Measurements from ENCODE around the gene IFNK. TPM values are rescaled to one million over a fixed set of nuclear protein-coding genes. Genes with fewer than 3 reads are reported as not detected.

Gene IFNK
- total RNA-seq, 2 experiments from 2014 or later: not detected

DNA sequence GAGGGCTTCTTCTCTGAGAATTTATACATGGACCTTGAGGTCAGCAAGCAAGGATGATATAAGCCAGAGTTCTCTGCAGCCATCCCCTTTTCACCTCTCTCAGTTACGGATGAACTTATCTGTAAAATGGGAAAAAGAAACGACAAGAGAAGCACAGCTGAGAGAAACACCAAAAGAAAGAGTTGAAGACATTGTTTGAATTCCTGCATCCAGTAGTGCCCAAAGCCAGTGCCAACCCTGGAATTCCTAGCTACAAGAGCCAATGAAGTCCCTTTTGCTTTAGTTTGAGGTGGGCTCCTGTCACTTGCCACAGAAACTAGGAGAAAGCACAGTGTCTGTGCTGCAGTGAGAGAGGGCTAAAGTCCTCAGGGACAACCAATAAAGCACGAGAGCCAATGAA is 12.1 kb downstream of the IFNK start:
- DNase-seq (no peak), ATAC-seq (no peak)
- H3K9me3 Mint-ChIP-seq (ENCODE audit: low read depth): no peaks in the 10 kb centered on the region
- no peak overlapping the region for H3K27ac Mint-ChIP-seq
- no peaks in the 10 kb centered on the region for H3K36me3 Mint-ChIP-seq
- H3K27me3 Mint-ChIP-seq: peaks cover 1% of the 10 kb centered on the region
- H3K4me1 Mint-ChIP-seq: no peaks in the 10 kb centered on the region
- H3K4me3 Mint-ChIP-seq: no peak overlapping the region
- CTCF ChIA-PET: interaction anchor here (8.6 kb wide), 1 partner anchor 202 kb away, joined by 92 read pairs; no protein-coding TSS in a partner anchor

DNA sequence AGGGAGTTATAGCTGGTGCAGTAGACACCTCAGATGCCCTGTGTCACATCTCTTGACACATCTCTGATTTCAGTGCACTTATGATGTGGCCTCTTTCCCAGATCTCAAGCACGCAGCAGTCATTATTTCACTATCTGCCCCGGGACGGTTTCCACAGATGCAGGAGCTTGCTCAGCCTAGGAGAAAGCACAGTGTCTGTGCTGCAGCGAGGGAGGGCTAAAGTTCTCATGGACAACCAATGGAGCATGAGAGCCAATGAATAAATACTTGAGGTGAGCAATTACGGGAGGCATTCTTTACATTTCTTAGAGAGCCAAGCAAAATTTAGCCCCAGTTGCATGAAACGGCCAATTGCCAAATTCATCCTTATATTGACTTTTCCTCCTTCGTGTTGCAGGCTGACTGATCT is 12.9 kb downstream of the IFNK start:
- H3K9me3 Mint-ChIP-seq (ENCODE audit: low read depth): no peaks in the 10 kb centered on the region
- no peak overlapping the region for H3K4me3 Mint-ChIP-seq
- H3K27ac Mint-ChIP-seq: no peak overlapping the region
- no peaks in the 10 kb centered on the region for H3K4me1 Mint-ChIP-seq
- ATAC-seq (no peak), DNase-seq (no peak)
- CTCF ChIA-PET: interaction anchor here (1.1 to 8.6 kb wide), 2 partner anchors 196 to 203 kb away, joined by 3 to 92 read pairs; no protein-coding TSS in a partner anchor
- no peaks in the 10 kb centered on the region for H3K27me3 Mint-ChIP-seq
- H3K36me3 Mint-ChIP-seq: no peaks in the 10 kb centered on the region

DNA sequence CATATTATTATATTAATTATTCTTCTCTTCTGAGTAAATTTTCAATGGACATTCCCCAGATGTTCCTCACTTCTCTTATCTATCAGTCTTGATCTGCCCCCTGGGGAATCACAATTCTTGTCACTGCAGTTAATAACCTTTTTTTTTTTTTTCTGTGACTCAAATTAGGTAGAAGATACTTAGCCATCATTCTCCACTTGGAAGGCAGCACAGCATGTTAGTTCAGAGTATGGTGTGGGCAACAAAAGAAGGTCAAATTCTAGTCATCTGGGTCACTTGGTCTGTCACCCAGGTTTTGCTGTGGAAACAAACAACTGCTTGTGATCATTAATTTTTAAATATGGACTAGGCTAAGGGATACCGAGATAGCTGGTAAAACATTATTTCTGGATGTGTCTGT is 13.7 kb downstream of the IFNK start:
- Mint-ChIP-seq H3K9me3 (ENCODE audit: low read depth) (no peaks in the 10 kb centered on the region), H3K4me1 (no peaks in the 10 kb centered on the region), H3K27ac (no peak overlapping the region), H3K27me3 (no peaks in the 10 kb centered on the region), H3K36me3 (no peaks in the 10 kb centered on the region), H3K4me3 (no peak overlapping the region)
- CTCF ChIA-PET: interaction anchor here (1.1 to 2.7 kb wide), 2 partner anchors 8 to 196 kb away, joined by 3 to 12 read pairs; partner anchors contain the start of gene MOB3B
- ATAC-seq (no peak), DNase-seq (no peak)

DNA sequence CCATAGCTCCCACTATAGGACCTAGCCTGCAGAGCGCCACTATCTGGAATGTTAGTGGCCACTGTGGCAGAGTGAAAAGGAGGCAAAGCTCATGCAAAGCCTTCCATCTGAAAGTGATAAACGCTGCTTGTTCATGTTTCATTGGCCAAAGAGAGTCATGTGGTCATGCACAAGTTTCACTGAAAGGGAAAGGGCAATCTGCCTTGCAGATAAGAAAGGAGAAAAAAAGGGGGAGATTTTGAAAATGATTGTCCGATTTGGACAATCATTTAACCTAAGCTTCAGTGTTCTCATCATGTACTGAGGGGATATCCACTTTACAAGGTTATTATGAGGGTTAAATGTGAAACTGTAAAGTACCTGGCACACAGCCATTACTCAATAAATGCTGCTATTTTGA is 14.6 kb downstream of the IFNK start:
- ATAC-seq (no peak), DNase-seq (no peak)
- Mint-ChIP-seq H3K4me3 (no peak overlapping the region), H3K27ac (no peak overlapping the region), H3K36me3 (no peaks in the 10 kb centered on the region), H3K4me1 (no peaks in the 10 kb centered on the region), H3K27me3 (no peaks in the 10 kb centered on the region), H3K9me3 (ENCODE audit: low read depth) (no peaks in the 10 kb centered on the region)
- CTCF ChIA-PET: interaction anchor here (2.7 kb wide), 1 partner anchor 9 kb away, joined by 12 read pairs; the partner anchor contains the start of gene MOB3B

DNA sequence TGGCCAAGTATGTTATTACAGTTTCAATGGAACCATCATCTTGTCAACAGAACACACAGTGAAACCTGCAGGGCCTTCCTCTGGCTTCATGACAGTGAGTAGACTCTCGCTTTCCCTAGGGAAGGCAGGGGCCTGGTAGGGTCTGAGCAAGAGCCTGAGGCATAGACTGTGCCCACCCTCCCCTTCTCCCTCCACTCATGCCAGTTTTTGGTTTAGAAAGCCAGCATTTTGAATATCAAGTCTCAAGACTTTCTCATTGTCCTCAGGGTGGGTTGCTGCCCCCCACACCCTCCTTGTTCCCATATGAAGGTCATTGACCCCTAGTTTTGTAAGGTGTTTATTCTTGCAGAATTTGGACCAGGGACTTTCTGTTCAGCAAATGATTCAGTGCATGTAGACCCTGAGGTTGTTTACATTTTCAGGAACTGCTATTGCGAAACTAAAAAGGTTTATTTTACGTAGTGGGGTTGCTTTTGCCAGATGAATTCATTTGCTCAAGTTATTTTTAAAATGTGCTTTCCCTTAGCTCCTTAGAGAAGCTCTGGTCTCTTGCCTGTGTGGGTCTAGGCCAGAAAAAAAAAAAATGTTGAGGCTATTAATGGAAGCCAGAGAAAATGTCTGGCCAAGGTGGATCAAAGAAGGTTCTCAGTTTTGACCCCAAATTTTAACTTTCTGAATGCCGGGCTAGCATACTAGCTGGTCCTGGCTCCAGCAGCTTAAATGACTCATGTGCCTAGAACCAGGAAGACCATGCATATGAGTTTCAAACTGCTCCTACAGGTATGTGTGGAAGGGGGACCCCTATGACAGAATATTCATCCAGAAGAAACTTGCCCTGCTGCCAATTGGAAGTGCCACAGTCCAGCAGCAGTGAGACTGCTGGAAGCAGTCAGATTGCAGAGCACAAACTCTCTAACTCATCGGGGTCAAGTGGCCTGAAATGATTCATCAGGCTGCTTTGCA is 15.7 kb downstream of the IFNK start:
- CTCF ChIA-PET: interaction anchor here (2.7 kb wide), 1 partner anchor 10 kb away, joined by 12 read pairs; the partner anchor contains the start of gene MOB3B
- Mint-ChIP-seq H3K9me3 (ENCODE audit: low read depth) (no peaks in the 10 kb centered on the region), H3K36me3 (peaks cover 4% of the 10 kb centered on the region), H3K27me3 (no peaks in the 10 kb centered on the region), H3K4me1 (no peaks in the 10 kb centered on the region), H3K4me3 (no peak overlapping the region), H3K27ac (no peak overlapping the region)
- no peak for DNase-seq
- no peak for ATAC-seq

DNA sequence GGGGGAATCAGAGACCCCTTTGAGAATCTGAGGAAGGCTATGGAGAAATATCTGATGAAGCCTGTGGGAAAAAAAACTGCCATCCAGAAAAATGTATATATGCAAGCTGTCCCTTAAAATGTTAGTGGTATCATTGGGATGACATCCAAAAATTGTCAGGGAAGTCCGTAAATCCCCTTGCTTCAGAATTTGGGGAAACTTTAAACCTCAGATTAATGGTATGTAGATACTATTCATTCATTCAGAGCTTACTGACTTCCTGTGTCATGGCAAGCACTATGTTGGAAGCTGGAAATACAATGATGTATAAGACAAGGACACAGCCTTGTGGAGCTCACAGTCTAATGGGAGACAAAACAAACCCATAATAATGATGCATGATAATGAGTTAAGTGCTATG is 16.4 kb downstream of the IFNK start:
- peaks cover 4% of the 10 kb centered on the region for H3K36me3 Mint-ChIP-seq
- no peak overlapping the region for H3K27ac Mint-ChIP-seq
- H3K4me1 Mint-ChIP-seq: no peaks in the 10 kb centered on the region
- no peaks in the 10 kb centered on the region for H3K9me3 Mint-ChIP-seq (ENCODE audit: low read depth)
- ATAC-seq: no peak
- no peaks in the 10 kb centered on the region for H3K27me3 Mint-ChIP-seq
- no peak overlapping the region for H3K4me3 Mint-ChIP-seq
- CTCF ChIA-PET: interaction anchor here (2.7 kb wide), 1 partner anchor 11 kb away, joined by 12 read pairs; the partner anchor contains the start of gene MOB3B
- no peak for DNase-seq

DNA sequence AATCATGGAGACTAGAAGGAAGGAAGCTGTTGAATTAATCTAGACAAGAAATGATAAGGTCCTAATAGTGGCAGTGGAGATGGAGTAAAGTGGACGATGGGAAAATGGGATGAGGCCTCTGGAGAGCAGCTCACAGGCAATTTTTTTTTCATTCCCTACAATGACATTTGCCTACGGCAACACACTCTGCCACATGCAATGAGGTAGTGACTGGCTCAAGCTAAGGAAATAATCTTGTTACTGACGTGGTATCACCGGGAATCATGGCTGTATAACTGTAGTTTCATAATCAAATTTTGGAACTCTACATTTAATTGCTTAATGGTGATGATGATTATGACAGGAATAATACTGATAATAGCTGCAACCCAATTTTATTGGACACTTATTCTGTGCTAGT is 17.6 kb downstream of the IFNK start:
- H3K4me3 Mint-ChIP-seq: no peak overlapping the region
- H3K4me1 Mint-ChIP-seq: no peaks in the 10 kb centered on the region
- H3K36me3 Mint-ChIP-seq: peaks cover 4% of the 10 kb centered on the region
- no peaks in the 10 kb centered on the region for H3K27me3 Mint-ChIP-seq
- DNase-seq (no peak), ATAC-seq (no peak)
- CTCF ChIA-PET: no interaction called here
- H3K27ac Mint-ChIP-seq: no peak overlapping the region
- no peaks in the 10 kb centered on the region for H3K9me3 Mint-ChIP-seq (ENCODE audit: low read depth)

DNA sequence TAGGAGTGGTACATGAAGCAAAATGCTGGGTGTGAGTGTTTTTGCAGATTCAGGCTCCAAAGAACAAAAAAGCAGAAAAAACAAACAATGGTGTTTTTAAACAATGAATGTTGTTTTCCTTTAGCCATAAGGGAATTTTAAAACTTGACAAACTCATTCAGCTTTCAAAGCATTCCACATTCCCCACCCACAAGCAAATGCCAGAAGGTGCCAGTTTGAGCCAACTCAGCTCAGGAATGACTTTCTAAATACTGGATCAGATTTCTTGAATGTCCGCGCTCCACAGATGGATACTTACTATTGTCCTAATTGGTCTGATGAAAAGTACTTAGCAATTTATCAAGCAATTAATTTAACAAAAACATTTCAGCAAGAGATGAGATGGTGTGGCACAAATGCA is 18.4 kb downstream of the IFNK start:
- peaks cover 4% of the 10 kb centered on the region for H3K36me3 Mint-ChIP-seq
- H3K4me3 Mint-ChIP-seq: no peak overlapping the region
- ATAC-seq (no peak), DNase-seq (no peak)
- CTCF ChIA-PET: no interaction called here
- no peaks in the 10 kb centered on the region for H3K27me3 Mint-ChIP-seq
- no peaks in the 10 kb centered on the region for H3K4me1 Mint-ChIP-seq
- no peak overlapping the region for H3K27ac Mint-ChIP-seq
- H3K9me3 Mint-ChIP-seq (ENCODE audit: low read depth): no peaks in the 10 kb centered on the region

DNA sequence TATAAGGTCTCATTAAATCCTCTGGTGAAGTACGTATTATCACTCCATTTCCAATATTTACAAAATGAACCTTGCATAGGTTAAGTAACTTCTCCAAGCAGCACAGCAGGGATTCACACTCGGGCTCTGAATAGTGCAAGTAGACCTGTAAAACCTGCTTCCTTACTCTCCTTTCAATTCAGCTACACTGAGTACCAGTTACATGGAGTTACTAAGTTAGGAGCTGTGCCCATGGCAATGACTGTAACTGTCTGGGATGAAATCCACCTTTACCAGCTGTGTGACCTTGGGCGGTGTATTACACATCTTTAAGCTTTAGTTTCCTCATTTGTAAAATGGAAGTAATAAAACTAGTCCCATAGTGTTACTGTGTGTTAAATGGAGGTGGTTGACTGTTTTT is 21.4 kb downstream of the IFNK start:
- Mint-ChIP-seq H3K9me3 (ENCODE audit: low read depth) (no peaks in the 10 kb centered on the region), H3K4me1 (no peaks in the 10 kb centered on the region), H3K27me3 (no peaks in the 10 kb centered on the region), H3K4me3 (no peak overlapping the region), H3K27ac (no peak overlapping the region), H3K36me3 (peaks cover 4% of the 10 kb centered on the region)
- CTCF ChIA-PET: interaction anchor here (0.5 to 4.1 kb wide), 4 partner anchors 16 to 508 kb away, joined by 3 to 25 read pairs (median 4); partner anchors contain the start of gene MOB3B
- DNase-seq (no peak), ATAC-seq (no peak)

DNA sequence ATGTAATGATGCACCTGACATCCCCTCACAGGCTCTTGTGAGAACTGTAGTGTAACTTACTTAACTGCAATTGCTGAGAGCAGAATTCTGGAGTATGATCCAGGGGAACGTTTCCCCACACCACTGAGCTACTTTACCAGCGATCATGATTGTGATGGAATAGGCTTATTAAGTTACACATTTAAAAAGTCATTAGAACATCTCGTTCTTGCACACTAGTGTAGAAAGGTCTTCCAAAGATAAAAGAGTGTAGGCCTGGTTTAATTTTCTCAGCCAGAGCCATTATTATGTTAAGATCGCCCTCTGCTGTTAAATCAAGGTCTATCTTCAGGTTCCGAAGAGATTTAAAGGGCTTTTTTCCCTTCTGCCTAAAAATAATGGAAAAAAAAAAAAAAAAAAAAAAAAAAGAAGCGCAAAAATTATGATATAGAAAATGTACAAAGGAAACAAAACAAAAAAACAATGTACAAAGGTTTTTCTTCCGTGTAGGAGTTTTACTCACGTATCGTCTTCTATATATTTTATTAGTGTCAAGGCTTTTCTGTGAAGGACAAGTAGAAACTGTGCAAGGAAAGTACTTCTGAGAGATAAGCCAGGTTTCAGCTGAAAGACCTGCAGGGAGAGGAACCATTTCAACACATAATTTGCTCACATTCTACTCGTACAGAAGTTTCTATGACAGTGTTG is 24.1 kb downstream of the IFNK start:
- no peaks in the 10 kb centered on the region for H3K9me3 Mint-ChIP-seq (ENCODE audit: low read depth)
- CTCF ChIA-PET: interaction anchor here (1.0 to 4.1 kb wide), 4 partner anchors 18 to 218 kb away, joined by 3 to 25 read pairs (median 12); partner anchors contain the start of gene MOB3B
- H3K4me3 Mint-ChIP-seq: no peak overlapping the region
- no peaks in the 10 kb centered on the region for H3K27me3 Mint-ChIP-seq
- no peak for DNase-seq
- no peaks in the 10 kb centered on the region for H3K4me1 Mint-ChIP-seq
- no peak for ATAC-seq
- H3K36me3 Mint-ChIP-seq: peaks cover 10% of the 10 kb centered on the region
- no peak overlapping the region for H3K27ac Mint-ChIP-seq

DNA sequence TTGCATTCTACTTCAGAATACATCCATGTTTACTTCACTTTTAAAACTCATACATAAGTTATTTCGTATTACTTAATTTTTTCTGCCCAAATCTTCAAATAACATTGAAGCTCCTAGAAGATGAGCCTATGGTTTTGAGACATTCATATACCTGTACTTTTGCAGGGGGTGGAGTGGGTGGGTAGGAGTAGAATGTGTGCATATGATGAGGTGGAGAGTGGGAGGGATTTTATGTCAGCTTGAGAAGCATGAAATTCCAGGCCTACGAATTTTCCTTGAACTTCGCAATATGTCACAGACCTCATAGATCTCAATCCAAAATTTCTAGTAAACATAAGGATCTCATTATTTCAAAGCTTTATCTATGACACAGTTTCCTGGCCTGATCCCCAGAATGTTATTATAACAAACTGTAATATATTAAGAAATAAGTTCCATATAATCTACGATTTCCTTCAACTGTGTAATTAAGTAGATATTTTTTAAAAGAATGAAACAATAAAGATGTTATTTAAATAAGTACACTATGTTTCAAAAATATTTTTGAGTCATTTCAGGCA is 25.2 kb downstream of the IFNK start:
- no peaks in the 10 kb centered on the region for H3K9me3 Mint-ChIP-seq (ENCODE audit: low read depth)

DNA sequence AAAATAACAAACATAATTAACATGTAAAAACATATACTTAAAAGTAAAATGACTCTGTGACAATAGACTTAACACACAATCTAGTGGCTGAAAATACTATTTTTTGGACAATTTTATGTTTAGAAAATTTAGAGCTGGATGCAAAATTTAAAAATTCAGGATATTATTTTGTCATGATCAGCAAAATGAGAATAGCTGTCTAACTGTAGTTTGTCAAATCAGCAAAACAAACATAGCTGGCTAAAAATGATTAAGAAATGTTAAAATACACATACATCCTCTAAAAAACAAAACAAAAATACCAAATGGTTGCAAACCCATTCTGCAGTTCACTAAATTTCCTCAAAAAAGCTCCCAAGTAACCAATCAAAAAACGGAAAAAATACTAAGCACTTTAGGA is 30.6 kb downstream of the IFNK start:
- DNase-seq (no peak), ATAC-seq (no peak)
- H3K4me1 Mint-ChIP-seq: peaks cover 2% of the 10 kb centered on the region
- H3K9me3 Mint-ChIP-seq (ENCODE audit: low read depth): no peaks in the 10 kb centered on the region
- CTCF ChIA-PET: interaction anchor here (0.9 kb wide), 1 partner anchor 222 kb away, joined by 3 read pairs; no protein-coding TSS in a partner anchor
- no peak overlapping the region for H3K27ac Mint-ChIP-seq
- no peaks in the 10 kb centered on the region for H3K27me3 Mint-ChIP-seq
- peaks cover 19% of the 10 kb centered on the region for H3K36me3 Mint-ChIP-seq
- no peak overlapping the region for H3K4me3 Mint-ChIP-seq

More for the DNA sequence above, 25.2 kb downstream of the IFNK start:
- Mint-ChIP-seq H3K4me3 (no peak overlapping the region), H3K4me1 (no peaks in the 10 kb centered on the region), H3K27ac (no peak overlapping the region), H3K27me3 (no peaks in the 10 kb centered on the region), H3K36me3 (peaks cover 18% of the 10 kb centered on the region)
- ATAC-seq (no peak), DNase-seq (no peak)
- CTCF ChIA-PET: interaction anchor here (0.7 to 2.6 kb wide), 3 partner anchors 19 to 254 kb away, joined by 3 to 14 read pairs (median 9); partner anchors contain the start of gene MOB3B

DNA sequence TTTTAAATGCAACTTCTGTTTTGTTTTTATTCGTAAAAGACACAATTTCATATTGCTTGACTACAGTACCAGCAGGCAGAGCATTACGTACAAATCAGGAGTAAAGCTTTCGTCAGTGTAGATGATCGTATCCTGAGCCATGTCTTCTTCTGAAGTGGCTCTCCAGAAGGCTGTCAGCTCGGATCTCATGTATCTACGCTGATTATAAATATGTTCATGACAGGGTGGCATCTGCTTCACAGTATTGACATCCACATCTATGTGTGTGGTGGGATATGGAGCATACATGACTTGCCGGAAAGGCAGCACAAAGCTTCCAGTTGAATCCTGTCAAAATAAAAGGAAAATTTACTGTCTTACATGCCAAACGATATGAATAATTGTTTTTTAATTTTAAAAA is 32.4 kb downstream of the IFNK start:
- Mint-ChIP-seq H3K27ac (no peak overlapping the region), H3K4me1 (peaks cover 2% of the 10 kb centered on the region), H3K36me3 (peaks cover 19% of the 10 kb centered on the region), H3K27me3 (no peaks in the 10 kb centered on the region), H3K9me3 (ENCODE audit: low read depth) (no peaks in the 10 kb centered on the region), H3K4me3 (no peak overlapping the region)
- CTCF ChIA-PET: no interaction called here
- DNase-seq: no peak
- no peak for ATAC-seq
